DMS 273 (cell line): ENCODE measurements around the gene PET100.
A peak's percentile ranks its signal among the peaks of the same experiment; 100 is the strongest.

Experiments used
- DNase-seq: peaks from one replicate; lab custom pipeline; 2025; ENCODE audit not compliant: unreplicated experiment; lab: John Stamatoyannopoulos, UW

PET100 gene, protein sequence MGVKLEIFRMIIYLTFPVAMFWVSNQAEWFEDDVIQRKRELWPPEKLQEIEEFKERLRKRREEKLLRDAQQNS

GRCh38 chr19:7629347-7630054, at the start of gene PET100, which contains the start of gene XAB2:
Gene PET100, plus strand, starts transcription at chr19:7629793. Its CDS starts 41 bp downstream, at chr19:7629834.
Gene XAB2, minus strand, starts transcription at chr19:7629545. Its CDS starts 18 bp downstream, at chr19:7629527.
- DNase-seq, result peak; percentile 99

DNA sequence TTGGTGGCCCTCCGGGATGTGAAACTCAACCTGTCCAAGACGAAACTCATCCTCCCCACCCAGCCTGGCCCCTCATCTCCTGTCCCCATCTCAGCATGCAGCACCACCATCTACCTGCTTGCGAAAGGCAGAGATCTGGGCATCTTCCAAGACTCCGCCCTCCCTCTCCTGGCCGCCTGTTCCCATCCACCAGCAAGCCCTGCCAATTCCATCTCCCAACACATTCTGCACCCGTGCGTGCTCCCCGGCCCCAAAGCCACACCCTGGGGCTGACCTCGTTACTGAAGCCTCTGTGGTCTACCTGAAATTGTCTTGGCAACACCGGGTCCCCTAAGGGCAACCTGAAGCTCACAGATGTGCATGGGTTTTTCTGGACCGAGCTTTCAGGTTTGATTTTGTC, 47.1 kb upstream of the PET100 start:
- no peak for DNase-seq

- no peak for DNase-seq
These were observed 39.8 kb upstream of the PET100 start for GRCh38 chr19:7589822-7590221.

GRCh38 chr19:7590256-7590655, 39.3 kb upstream of the PET100 start:
- DNase-seq, result no peak

DNA sequence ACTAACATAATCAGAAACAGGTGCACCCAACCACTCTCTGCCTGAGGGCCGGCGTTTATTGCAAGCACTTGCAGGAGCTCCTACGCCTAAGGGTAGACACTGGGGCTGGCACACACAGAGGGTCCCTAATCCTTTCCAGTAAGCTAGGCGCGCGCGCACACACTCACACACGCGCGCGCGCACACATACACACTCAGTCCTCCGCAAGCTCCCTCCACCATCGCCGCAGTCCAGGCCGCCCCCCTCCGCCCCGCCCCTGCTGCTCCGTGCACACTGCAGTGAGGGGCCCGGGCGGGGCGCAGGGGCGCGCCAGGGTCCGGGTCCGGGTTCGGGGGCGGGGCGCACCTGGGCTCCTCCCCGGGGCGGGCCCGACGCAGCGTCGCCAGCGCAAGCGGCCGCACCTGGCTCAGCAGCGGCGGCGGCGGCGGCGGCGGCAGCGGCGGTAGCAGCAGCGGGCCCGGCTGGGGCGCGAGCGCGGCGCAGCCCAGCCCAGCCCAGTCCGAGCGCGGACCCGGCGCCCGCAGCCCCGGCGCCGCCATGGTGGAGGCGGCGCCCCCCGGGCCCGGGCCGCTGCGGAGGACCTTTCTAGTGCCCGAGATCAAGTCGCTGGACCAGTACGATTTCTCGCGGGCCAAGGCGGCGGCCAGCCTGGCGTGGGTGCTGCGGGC, 34.0 kb upstream of the PET100 start, which contains the start of gene CAMSAP3:
Gene CAMSAP3 (plus strand): TSS at position 398 of the 668 bp plus-strand sequence. CDS start 140 bp downstream, at position 538.
- peak; percentile 81 for DNase-seq

- DNase-seq, result peak; percentile 33
These were observed 33.2 kb upstream of the PET100 start for GRCh38 chr19:7596211-7596937.

DNA sequence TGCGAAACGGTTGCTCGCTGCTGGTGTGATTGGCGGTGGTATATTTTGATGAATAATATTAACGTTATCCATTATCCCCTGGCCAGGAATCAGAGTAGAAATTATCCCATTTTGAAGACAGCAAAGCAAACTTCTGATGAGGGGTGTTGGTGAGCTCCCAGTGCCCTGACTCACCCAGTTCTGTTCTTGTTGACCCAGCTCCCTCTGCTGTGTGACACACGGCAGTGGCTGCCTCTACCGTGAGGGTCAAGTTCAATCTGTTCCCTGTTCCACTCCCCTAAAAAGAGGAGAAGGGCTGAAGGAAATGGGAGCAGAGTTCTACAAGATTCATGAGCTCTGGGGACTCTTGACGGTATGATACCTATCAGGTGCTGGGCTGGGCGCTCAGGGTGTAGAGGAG, 31.9 kb upstream of the PET100 start:
- no peak for DNase-seq

DNA sequence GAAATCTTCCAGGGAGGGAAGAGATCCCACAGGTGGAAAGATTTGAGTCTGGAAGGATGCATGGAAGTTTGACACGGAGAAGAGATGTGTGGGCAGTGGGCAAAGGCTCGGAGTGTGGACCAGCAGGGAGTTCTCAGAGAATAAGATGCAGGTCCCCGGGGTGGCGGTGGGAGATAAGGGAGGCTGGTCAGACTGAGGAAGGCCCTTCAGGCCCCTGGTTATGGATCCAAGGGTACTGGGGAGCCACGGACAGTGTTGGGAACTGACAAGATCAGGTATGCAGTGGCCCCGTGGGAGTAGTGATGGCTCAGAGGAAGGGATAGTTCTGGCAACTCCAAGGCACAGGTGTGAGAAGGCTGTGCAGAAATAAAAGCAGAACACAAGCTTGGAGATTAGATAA, 31.4 kb upstream of the PET100 start:
- no peak for DNase-seq

DNA sequence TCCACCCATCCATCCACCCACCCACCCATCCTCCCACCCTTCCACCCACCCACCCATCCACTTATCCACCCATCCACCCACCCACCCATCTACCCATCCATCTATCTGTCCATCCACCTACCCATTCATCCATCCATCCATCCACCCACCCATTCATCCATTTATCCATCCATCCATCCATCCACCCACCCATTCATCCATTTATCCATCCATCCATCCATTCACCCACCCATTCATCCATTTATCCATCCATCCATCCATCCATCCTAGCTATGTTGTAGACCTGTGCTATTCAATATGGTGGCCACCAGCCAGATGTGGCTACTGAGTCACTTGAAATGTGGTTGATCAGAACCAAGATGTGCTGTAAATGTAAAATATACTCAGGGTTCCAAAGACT, 28.9 kb upstream of the PET100 start:
- DNase-seq, result no peak

GRCh38 chr19:7602240-7602934, 27.2 kb upstream of the PET100 start:
- DNase-seq, result no peak

DNA sequence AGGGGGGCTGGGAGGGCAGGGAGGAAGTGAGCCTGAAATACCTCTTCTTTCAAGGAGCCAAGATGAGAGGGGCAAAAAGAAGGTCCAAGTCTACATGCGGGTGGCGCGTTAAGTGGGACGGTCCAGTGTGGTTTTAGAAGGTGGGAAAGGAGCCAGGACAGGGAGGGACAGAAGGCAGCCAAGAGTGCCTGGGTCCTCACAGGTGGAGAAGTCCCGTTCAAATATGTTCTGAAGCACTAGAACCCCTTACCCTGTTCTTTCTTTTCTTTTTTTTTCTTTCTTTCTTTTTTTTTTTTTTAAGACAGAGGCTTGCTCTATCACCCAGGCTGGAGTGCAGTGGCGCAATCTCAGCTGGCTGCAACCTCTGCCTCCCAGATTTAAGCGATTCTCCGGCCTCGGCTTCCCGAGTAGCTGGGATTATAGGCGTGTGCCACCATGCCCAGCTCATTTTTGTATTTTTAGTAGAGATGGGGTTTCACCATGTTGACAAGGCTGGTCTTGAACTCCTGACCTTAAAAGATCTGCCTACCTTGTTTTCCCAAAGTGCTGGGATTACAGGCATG, 26.6 kb upstream of the PET100 start:
- no peak for DNase-seq

GRCh38 chr19:7603919-7604318, 25.7 kb upstream of the PET100 start:
- DNase-seq, result no peak

DNA sequence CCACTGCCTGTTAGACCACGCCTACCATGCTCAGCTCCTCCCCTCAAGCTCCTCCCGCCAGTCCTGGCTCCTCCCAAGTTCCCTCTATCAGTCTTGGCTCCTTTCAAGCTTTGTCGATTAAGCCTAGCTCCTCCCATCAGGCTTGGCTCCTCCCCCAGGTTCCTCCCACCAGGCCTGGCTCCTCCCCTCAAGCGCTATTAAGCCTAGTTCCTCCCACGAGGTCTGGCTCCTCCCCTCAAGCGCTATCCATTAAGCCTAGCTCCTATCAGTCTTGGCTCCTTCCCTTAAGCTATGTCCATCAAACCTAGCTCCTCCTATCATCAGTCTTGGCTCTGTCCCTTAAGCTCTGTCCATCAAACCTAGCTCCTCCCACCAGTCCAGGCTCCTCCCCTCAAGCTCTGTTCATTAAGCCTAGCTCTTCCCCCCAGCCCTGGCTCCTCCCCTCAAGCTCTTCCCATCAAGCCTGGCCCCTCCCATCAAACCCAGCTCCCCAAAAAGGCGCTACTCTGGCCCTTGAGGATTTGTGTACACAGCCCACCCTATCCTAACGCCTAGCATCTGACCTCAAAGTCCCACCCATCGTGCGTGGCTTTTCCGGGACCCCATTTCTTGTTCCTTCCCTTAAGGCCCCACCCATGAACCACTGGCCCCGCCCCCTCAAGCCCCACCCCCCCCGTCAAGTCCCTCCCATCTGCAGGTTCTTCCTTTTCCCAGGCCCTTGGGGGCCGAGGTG, 23.9 kb upstream of the PET100 start:
- DNase-seq, result peak; percentile 59

DNA sequence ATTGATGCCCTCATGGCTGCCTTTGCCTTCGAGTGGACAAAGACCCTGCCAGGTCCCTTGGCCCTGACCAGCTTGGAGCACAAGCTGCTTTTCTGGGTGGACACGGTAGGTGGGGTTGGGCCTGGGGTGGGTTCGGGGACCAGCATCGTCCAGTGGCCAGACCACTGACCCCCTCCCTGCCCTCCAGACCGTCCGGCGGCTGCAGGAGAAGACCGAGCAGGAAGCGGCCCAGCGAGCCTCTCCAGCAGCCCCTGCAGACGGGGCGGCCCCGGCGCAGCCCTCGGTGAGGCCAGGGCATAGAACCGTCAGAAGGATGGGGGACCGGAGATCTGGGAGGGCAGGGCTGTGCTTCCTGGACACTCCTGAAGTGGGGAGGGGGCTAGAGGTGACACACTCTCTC, 23.3 kb upstream of the PET100 start:
- DNase-seq, result no peak

DNA sequence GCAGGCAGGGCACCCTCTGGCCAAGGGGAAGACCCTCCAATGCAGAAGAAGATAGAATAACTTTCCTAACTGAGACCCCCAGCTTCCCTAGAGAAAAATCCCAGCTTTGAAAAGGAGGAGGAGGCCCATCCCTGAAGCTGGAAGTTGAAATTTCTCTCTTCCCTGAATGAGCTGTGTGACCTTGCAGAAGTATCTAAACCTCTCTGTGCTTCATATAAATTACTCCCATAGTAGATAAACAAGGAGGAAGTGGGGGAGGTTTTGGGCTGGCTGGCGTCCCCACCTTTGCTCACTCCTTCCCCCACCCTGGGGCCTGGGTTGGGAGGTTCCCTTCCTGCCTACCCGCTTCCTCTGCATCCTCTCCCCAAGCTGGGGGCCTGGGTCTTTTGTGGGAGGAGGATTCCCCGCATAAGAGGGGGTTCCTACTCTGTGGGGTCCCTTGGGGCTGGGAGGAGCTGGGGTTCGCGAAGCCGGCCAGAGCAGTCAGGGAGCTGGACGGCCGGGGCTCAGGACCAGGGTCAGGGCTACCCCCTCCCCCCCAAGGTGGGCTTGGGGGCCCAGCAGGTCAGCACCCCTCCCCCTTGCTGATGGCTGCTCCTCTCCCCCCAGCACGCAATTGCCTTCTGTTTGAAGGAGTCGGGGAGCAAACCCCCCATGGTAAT, 22.2 kb upstream of the PET100 start:
- no peak for DNase-seq

GRCh38 chr19:7607874-7608560, 21.6 kb upstream of the PET100 start:
- DNase-seq, result no peak

- DNase-seq, result no peak
These were observed 18.9 kb upstream of the PET100 start for GRCh38 chr19:7610491-7611240.
